SK-N-SH treated with all-trans-retinoic acid at 6 μM for 48 hours (cell line): ENCODE data around the gene SMG9.

Source experiments
- ARNTL ChIP-seq: fragments of 450-650 bp; formaldehyde crosslinking; IDR thresholded peaks from 2 replicates; pipeline ENCODE4 v1.5.0; 2020; ENCODE audit warnings: low read depth, mild to moderate bottlenecking, moderate library complexity, borderline replicate concordance
- OSR1 ChIP-seq: fragments of 250-450 bp; sonication (Bioruptor Pico); IDR thresholded peaks from 2 replicates; pipeline ENCODE4 v1.8.0; 2022; ENCODE audit warnings: moderate library complexity, mild to moderate bottlenecking, inconsistent platforms
- SNAI2 ChIP-seq: fragments of 250-450 bp; sonication (Bioruptor Pico); IDR thresholded peaks from 2 replicates; pipeline ENCODE4 v1.5.0; 2020; ENCODE audit warnings: mild to moderate bottlenecking, moderate library complexity
- TCF4 ChIP-seq: fragments of 250-450 bp; sonication (Bioruptor Pico); IDR thresholded peaks from 2 replicates; pipeline ENCODE4 v1.8.0; 2021; ENCODE audit warnings: mild to moderate bottlenecking, moderate library complexity, borderline replicate concordance
- TF ChIP-seq, protein P1 (sequence below): fragments of 250-450 bp; sonication (Bioruptor Pico); IDR thresholded peaks from 2 replicates; pipeline ENCODE4 v1.5.1; 2020; ENCODE audit warnings: low read depth, mild to moderate bottlenecking, moderate library complexity
- TF ChIP-seq, protein P2 (sequence below): fragments of 250-450 bp; sonication (Bioruptor Pico); IDR thresholded peaks from 2 replicates; pipeline ENCODE4 v1.8.0; 2021; ENCODE audit warnings: low read depth, mild to moderate bottlenecking, moderate library complexity, borderline replicate concordance
- TF ChIP-seq, protein P3 (sequence below): fragments of 250-450 bp; sonication (Bioruptor Pico); IDR thresholded peaks from 2 replicates; pipeline ENCODE4 v1.8.0; 2020; ENCODE audit warnings: mild to moderate bottlenecking, moderate library complexity, borderline replicate concordance

DNA sequence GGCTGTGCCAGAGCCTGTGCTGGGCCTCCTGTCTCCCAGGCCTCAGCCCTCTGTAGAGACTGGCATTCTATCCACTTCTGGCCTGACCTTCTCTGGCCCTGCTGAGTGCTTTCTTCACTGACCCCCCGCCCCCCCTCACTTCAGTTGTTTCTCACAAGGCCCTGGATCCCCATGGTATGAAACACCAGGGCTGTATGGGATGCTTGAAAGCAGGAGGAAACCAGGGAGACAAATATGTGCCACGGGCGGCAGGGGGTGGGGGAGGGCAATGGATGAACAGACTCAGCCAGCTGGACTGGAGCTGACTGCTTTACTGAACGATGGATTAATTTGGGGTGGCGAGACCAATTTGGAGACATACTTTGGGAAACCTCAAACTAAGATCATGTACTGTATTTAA lies 24.8 kb downstream of the SMG9 start:
- TF ChIP-seq TCF4 (CRISPR knock-in tag) (no peak), ARNTL (CRISPR knock-in tag) (no peak), SNAI2 (no peak), OSR1 (no peak)
- TF ChIP-seq, protein P1, sequence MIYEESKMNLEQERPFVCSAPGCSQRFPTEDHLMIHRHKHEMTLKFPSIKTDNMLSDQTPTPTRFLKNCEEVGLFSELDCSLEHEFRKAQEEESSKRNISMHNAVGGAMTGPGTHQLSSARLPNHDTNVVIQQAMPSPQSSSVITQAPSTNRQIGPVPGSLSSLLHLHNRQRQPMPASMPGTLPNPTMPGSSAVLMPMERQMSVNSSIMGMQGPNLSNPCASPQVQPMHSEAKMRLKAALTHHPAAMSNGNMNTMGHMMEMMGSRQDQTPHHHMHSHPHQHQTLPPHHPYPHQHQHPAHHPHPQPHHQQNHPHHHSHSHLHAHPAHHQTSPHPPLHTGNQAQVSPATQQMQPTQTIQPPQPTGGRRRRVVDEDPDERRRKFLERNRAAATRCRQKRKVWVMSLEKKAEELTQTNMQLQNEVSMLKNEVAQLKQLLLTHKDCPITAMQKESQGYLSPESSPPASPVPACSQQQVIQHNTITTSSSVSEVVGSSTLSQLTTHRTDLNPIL (CRISPR knock-in tag): no peak
- TF ChIP-seq, protein P2, sequence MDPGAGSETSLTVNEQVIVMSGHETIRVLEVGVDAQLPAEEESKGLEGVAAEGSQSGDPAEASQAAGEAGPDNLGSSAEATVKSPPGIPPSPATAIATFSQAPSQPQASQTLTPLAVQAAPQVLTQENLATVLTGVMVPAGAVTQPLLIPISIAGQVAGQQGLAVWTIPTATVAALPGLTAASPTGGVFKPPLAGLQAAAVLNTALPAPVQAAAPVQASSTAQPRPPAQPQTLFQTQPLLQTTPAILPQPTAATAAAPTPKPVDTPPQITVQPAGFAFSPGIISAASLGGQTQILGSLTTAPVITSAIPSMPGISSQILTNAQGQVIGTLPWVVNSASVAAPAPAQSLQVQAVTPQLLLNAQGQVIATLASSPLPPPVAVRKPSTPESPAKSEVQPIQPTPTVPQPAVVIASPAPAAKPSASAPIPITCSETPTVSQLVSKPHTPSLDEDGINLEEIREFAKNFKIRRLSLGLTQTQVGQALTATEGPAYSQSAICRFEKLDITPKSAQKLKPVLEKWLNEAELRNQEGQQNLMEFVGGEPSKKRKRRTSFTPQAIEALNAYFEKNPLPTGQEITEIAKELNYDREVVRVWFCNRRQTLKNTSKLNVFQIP (CRISPR knock-in tag): no peak
- TF ChIP-seq, protein P3, sequence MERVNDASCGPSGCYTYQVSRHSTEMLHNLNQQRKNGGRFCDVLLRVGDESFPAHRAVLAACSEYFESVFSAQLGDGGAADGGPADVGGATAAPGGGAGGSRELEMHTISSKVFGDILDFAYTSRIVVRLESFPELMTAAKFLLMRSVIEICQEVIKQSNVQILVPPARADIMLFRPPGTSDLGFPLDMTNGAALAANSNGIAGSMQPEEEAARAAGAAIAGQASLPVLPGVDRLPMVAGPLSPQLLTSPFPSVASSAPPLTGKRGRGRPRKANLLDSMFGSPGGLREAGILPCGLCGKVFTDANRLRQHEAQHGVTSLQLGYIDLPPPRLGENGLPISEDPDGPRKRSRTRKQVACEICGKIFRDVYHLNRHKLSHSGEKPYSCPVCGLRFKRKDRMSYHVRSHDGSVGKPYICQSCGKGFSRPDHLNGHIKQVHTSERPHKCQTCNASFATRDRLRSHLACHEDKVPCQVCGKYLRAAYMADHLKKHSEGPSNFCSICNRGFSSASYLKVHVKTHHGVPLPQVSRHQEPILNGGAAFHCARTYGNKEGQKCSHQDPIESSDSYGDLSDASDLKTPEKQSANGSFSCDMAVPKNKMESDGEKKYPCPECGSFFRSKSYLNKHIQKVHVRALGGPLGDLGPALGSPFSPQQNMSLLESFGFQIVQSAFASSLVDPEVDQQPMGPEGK (CRISPR knock-in tag): no peak
